GM12873 (cell line): ENCODE data around the gene RGS7.

Experiments used
- TF ChIP-seq, protein P1 (sequence below): IDR thresholded peaks from 2 replicates; pipeline ENCODE4 v1.5.1; 2012; ENCODE audit warnings: low read depth, mild to moderate bottlenecking, moderate library complexity, low read length, control low read depth; ENCODE audit not compliant: insufficient read depth; ENCODE audit errors: missing control alignments

The RGS7 gene

DNA sequence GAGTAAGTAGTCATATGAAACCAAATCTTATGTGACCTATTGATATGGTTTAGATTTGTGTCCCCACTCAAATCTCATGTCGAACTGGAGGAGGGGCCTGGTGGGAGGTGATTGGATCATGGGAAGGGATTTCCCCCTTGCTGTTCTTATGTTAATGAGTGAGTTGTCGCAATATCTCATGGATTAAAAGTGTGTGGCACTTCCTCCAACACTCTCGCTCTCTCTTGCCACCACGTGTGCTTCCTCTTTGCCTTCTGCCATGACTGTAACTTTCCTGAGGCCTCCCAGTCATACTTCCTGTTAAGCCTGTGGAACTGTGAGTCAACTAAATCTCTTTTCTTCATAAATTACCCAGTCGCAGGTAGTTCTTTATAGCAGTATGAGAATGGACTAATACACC is 241.2 kb downstream of the RGS7 start:
- TF ChIP-seq, protein P1, sequence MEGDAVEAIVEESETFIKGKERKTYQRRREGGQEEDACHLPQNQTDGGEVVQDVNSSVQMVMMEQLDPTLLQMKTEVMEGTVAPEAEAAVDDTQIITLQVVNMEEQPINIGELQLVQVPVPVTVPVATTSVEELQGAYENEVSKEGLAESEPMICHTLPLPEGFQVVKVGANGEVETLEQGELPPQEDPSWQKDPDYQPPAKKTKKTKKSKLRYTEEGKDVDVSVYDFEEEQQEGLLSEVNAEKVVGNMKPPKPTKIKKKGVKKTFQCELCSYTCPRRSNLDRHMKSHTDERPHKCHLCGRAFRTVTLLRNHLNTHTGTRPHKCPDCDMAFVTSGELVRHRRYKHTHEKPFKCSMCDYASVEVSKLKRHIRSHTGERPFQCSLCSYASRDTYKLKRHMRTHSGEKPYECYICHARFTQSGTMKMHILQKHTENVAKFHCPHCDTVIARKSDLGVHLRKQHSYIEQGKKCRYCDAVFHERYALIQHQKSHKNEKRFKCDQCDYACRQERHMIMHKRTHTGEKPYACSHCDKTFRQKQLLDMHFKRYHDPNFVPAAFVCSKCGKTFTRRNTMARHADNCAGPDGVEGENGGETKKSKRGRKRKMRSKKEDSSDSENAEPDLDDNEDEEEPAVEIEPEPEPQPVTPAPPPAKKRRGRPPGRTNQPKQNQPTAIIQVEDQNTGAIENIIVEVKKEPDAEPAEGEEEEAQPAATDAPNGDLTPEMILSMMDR: no peak

DNA sequence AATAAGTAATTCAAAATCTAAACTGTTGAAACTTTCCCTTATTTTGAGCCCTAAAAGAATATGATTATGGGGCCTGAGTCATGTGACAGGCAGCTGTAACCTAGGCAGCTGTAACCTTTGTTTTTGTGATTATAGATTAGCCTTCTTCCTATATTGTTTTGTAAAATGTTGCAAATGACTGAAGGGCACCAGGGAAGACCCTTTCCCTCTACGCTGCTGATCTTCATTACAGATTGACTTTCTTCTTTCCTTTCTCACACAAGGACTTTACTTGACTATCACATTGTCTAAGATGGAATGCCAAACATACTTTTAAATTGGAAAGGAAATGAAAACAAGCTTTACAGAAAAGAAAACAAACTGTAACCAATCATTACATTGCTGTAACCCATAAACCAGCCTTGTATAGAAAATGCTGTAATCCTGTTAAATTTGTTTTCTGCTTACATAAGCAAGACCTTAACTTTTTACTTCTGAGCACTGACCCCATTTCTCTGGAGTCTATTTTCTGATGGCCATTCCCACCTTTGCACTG is 242.2 kb downstream of the RGS7 start:
- TF ChIP-seq, protein P1: no peak

DNA sequence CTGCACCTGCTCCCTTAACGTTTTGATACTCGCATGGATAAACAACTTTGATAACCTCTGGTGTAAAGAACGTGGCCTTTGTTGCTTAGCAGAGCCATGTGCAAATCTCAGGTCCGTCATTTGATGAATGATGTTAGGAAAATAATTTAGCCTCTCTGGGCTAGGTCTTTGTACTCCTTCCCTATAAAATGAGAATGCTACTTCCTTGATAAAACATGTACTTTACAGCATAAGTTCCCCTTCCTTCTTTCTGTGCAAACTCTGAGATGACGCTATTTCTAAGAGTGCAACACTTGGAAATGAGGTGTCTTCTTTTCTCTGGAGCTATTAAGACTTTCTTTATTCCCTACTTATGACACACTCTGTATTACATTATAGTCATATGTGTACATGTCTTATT is 243.4 kb downstream of the RGS7 start:
- TF ChIP-seq, protein P1: no peak

DNA sequence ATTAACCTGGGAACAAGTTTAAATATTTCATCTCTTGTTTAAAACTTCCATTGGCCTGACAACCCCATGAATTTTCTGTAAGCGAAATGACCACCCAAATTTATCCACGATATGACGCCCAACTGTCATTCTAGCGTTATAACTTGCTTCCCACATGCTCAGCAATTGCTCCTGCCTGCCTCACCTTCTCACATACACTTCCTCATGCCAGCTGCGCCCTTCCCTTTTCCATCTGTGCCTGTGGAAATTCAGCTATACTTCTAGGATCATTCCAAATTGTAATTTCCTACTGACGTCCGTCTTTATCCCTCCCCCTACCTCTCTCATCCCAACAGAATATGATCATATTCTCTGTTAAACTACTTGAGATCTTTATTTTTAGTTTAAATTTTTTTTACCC is 248.0 kb downstream of the RGS7 start:
- TF ChIP-seq, protein P1: no peak

DNA sequence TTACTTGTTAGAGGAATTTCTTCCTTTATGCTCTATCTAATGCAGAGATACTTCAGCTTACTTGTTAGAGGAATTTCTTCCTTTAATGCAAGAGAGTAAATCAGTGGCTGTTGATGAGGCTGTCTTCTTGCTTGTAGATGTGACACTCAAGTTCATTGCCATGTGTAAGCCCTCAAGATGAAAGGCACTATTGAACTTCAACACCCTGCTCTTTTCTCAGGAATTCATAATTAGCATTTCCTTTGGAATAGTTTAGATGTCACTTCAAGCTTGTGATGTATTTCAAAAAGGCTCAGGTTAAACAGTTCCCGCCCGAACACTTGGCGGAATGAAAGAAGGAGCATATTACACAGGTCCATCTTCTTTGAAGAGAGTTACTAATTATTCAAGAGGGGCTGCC is 251.9 kb downstream of the RGS7 start:
- TF ChIP-seq, protein P1: no peak

DNA sequence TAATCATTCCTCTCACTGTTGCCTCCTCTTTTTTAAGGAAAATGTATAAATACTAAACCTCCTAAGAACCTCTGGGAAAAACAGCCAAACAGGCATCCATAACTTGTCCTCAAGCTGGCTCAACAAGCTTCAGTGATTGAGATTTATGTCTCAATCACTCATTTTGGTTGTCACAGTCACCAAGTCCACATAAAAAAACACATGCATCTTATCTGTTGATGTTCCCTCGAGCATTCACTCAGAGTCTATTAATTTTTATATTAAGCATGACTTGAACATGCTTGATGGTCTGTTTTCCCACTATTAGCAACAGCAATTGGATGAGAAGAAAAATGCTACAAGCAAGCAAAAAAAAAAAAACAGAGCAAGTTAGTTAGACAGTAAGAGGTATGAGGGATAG is 254.3 kb downstream of the RGS7 start:
- TF ChIP-seq, protein P1: no peak

DNA sequence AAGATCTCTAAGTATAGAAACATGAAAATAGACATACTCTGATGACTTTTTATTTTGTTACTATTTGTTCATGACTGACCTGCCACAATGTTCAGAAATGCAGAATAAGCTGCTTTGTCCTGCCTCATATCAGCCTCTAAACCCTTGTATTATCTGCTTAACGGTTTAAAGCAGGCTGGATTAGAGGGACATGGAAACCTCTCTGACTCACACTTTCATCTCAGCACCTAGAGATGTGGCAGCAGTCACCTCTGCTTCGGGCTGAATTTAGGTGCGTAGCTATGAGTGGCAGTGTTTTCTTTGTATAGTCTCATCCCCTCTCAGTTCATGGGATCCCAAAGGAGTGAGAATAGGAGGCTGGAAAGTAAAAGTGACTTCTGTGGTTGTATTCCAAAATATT is 255.4 kb downstream of the RGS7 start:
- TF ChIP-seq, protein P1: no peak
